ENCODE measurements around the gene ARL8A.
"Not testable (repeated sequence)": the region's sequence is repeated elsewhere in the genome, so short reads cannot be mapped to it uniquely, and the experiment has no call there.

Gene ARL8A

GRCh38 chr1:202156590-202156989 is 12.1 kb upstream of the ARL8A start:
- DNase-seq, result no peak

- DNase-seq, result no peak
These were observed 11.0 kb upstream of the ARL8A start for GRCh38 chr1:202155478-202156021.

GRCh38 chr1:202154766-202155477 is 10.4 kb upstream of the ARL8A start:
- no peak for DNase-seq

DNA sequence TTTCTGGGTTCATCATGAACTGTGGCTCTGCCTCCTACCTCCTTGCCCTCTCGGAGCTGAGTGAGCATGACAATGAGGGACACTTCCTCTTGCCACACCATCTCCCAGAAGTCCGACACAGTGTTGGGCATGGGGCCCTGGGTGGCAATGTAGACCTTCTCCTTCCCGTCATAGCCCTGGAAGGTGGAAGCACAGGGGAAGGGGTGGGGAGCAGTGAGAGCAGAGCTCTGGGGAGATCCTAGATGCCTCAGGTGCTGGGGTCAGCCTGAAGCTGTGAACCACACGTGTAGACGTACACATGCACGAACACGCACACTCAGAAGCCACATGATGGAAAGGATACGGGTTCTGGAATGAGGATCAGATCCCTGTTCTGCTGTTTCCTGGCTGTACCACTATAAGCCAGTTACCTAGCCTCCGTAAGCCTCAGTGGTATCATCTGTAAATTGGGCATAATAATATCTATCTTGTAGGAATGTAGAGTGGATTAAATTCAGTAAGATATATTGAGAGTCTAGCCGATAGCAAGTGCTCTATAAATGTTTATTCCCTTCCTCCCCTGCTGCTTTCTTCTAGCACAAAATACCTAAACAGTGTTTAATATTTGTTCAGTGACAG is 9.7 kb upstream of the ARL8A start:
- DNase-seq, result no peak

- no peak for DNase-seq
These were observed 8.7 kb upstream of the ARL8A start for GRCh38 chr1:202153284-202153683.

DNA sequence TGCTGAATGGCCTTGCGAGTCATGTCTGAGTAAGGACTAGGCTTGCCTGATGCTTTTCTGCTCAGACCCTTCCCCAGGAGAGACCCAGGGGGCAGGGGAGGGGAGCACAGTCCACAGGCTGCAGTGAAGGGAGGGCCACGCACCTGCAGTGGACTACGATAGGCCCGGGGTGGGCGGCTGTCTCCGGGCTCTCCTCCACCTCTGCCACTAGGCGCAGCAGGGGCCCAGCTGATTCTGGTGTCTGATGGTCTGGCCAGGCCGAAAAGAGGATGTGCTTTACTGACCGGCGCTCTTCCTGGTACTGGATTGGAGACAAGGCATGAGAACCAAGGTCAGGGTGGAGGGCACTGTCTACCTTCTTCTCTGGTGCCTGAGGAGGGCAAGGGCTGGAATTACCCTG is 7.9 kb upstream of the ARL8A start:
- no peak for DNase-seq

- no peak for DNase-seq
These were observed 6.5 kb upstream of the ARL8A start for GRCh38 chr1:202151045-202151444.

GRCh38 chr1:202150602-202151001 is 6.1 kb upstream of the ARL8A start:
- no peak for DNase-seq

- no peak for DNase-seq
These were observed 5.7 kb upstream of the ARL8A start for GRCh38 chr1:202150187-202150586.

DNA sequence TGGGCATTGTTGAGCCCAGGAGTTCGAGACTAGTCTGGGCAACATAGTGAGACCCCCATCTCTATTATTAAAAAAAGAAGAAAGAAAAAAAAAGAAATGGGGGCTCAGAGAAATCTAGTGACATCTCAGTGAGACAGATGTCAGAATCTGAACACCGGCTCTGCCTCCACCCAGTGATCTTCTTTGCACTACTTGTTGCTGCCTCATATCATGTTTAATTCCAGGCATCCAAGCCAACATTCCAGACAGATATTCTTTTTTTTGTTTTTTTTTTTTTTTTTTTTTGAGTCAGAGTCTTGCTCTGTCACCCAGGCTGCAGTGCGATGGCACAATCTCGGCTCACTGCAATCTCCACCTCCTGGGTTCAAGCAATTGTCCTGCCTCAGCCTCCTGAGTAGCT is 5.0 kb upstream of the ARL8A start:
- no peak for DNase-seq

DNA sequence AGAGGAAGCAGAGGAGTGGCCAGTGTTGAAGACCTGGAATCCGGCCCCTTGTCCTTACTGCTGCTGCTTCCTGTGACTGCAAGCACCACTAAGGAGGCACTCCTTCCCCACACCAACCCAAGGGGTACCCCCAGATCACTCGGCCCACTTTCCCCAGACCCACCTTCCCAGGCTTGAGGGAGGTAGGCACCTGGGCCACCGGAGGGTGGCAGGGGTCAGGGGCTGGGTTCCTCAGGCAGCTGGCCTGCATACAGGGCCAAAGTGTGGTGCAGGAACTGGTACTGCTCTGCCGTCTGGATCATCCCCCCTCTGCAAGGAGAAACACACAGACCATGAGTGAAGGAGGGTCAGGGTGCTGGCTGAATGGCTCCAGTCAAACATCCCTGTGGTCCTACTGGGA is 3.9 kb upstream of the ARL8A start:
- DNase-seq, result no peak

GRCh38 chr1:202146993-202147392 is 2.5 kb upstream of the ARL8A start:
- DNase-seq, result no peak

- DNase-seq, result no peak
These were observed 1.7 kb upstream of the ARL8A start for GRCh38 chr1:202146279-202146678.

GRCh38 chr1:202145744-202146140 is 1.2 kb upstream of the ARL8A start:
- DNase-seq, result not testable (repeated sequence)

GRCh38 chr1:202145068-202145743 is 669 bp upstream of the ARL8A start:
- no peak for DNase-seq

- DNase-seq, result no peak
These were observed 652 bp downstream of the ARL8A start for GRCh38 chr1:202143768-202144401.

- no peak for DNase-seq
These were observed 1.3 kb downstream of the ARL8A start for GRCh38 chr1:202143011-202143767.

- DNase-seq, result not testable (repeated sequence)
These were observed 3.1 kb downstream of the ARL8A start for GRCh38 chr1:202141468-202141867.

DNA sequence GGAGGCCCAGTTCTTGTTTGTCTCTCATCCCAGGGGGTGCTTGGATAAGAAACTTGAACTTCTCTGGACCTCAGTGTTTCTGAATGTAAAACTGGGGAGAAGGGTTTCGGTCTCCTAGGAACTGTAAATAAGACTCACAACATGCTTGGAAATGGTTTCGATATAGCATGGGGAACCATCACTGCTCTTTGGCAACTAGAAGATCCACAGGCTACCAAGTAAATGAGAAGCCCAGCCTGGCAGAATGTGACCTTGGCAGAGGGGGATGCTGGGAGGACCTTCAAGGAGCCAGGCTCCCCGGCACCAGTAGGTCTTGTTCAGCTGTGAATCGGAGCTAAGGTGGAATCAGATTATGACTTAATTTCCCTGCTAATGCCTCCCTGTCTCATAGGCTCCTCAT is 3.7 kb downstream of the ARL8A start:
- no peak for DNase-seq

DNA sequence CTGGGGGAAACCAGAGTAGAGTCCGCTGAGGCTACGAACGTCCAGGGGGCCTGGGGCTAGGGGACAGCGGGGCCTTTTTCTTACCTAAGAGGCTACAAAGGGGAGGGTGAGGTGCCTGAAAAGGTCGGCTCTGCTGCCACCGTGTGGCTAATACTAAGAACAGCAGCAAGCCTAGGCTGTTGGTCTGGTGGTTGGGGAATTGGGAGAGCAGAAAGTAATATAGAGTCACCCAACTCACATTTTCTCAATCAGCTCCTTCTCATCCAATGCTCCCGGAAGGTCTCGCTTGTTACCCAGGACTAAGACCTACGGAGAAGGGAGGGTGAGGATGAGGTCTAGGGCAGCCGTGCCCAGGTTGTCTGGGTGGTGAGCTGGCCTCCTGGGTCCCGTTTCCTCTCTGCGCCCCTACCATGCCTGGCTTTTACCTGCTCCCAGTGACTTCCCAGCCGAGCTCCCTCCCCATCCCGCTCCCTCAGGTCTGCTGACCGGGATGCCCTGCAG is 9.3 kb downstream of the ARL8A start:
- DNase-seq, result peak; percentile 64

DNA sequence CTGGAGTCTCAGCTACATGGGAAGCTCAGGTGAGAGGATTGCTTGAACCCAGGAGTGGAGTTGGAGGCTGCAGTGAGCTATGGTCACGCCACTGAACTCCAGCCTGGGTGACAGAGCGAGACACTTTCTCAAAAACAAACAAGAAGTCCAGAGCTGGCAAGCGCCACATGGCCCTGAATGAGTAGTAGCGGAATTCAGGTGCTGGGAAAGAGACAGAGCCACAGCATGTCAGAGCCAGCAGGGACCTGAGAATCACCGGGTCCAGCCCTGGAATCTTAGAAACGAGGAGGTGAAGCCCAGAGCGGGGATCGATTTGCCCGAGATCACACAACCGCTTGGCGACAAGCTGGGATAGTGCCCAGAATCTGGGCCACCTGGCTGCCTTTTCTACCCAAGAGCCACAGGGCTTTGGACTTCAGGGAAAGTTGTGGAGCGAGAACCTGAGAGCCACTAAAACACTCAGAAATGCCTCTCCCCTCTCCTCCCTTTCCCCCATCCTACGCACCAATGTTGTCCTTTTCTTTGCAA is 9.8 kb downstream of the ARL8A start:
- no peak for DNase-seq

- no peak for DNase-seq
These were observed 10.5 kb downstream of the ARL8A start for GRCh38 chr1:202133989-202134388.

Data from NCI-H2227 treated with DMSO at 0.1 percent for 48 hours (cell line).